Measurements from ENCODE around the gene CDKN1C.
A peak's percentile ranks its signal among the peaks of the same experiment; 100 is the strongest.
"Not testable (repeated sequence)": the region's sequence is repeated elsewhere in the genome, so short reads cannot be mapped to it uniquely, and the experiment has no call there.

Gene CDKN1C

GRCh38 chr11:2909133-2909902, 23.7 kb upstream of the CDKN1C start:
- no peak for DNase-seq (ENCODE audit: low read depth in 2 of 2)

- DNase-seq (ENCODE audit: low read depth in 2 of 2) = no peak
These were observed 22.6 kb upstream of the CDKN1C start for GRCh38 chr11:2908130-2908529.

GRCh38 chr11:2905299-2905698, 19.7 kb upstream of the CDKN1C start:
- not testable (repeated sequence) for DNase-seq (ENCODE audit: low read depth in 2 of 2)

GRCh38 chr11:2904153-2905052, 18.8 kb upstream of the CDKN1C start:
- DNase-seq (ENCODE audit: low read depth in 2 of 2) = no peak

GRCh38 chr11:2903672-2904011, 18.1 kb upstream of the CDKN1C start:
- no peak for DNase-seq (ENCODE audit: low read depth in 2 of 2)

GRCh38 chr11:2902784-2903671, 17.5 kb upstream of the CDKN1C start:
- no peak for DNase-seq (ENCODE audit: low read depth in 2 of 2)

GRCh38 chr11:2901854-2902783, 16.5 kb upstream of the CDKN1C start:
- DNase-seq (ENCODE audit: low read depth in 2 of 2) = peak; percentile 93 to 94

- no peak for DNase-seq (ENCODE audit: low read depth in 2 of 2)
These were observed 15.7 kb upstream of the CDKN1C start for GRCh38 chr11:2901196-2901796.

GRCh38 chr11:2899080-2899783, 13.7 kb upstream of the CDKN1C start:
- no peak for DNase-seq (ENCODE audit: low read depth in 2 of 2)

- peak; percentile 43 to 47 for DNase-seq (ENCODE audit: low read depth in 2 of 2)
These were observed 12.9 kb upstream of the CDKN1C start for GRCh38 chr11:2898366-2899079.

- no peak for DNase-seq (ENCODE audit: low read depth in 2 of 2)
These were observed 11.5 kb upstream of the CDKN1C start for GRCh38 chr11:2897048-2897447.

GRCh38 chr11:2896047-2896446, 10.5 kb upstream of the CDKN1C start:
- DNase-seq (ENCODE audit: low read depth in 2 of 2) = no peak

- DNase-seq (ENCODE audit: low read depth in 2 of 2) = no peak
These were observed 8.4 kb upstream of the CDKN1C start for GRCh38 chr11:2893935-2894334.

GRCh38 chr11:2892967-2893528, 7.5 kb upstream of the CDKN1C start:
- DNase-seq (ENCODE audit: low read depth in 2 of 2) = peak; percentile 14 to 16

- peak; percentile 33 to 43 for DNase-seq (ENCODE audit: low read depth in 2 of 2)
These were observed 6.8 kb upstream of the CDKN1C start for GRCh38 chr11:2892215-2892966.

GRCh38 chr11:2891326-2892214, 6.0 kb upstream of the CDKN1C start:
- DNase-seq (ENCODE audit: low read depth in 2 of 2) = no peak
